GM20000 (cell line): ENCODE results near the gene KIF4A.
"Not testable (repeated sequence)": the region's sequence is repeated elsewhere in the genome, so short reads cannot be mapped to it uniquely, and the experiment has no call there.

ENCODE experiments used
- DNase-seq: peaks from one replicate; pipeline ENCODE4 v3.0.0; 2012; ENCODE audit warnings: low spot score
- TF ChIP-seq, protein P1 (sequence below): IDR thresholded peaks from 2 replicates; pipeline ENCODE4 v1.5.1; 2012; ENCODE audit warnings: mild to moderate bottlenecking, control low read depth; ENCODE audit errors: extremely low read depth, missing control alignments

Gene KIF4A

DNA sequence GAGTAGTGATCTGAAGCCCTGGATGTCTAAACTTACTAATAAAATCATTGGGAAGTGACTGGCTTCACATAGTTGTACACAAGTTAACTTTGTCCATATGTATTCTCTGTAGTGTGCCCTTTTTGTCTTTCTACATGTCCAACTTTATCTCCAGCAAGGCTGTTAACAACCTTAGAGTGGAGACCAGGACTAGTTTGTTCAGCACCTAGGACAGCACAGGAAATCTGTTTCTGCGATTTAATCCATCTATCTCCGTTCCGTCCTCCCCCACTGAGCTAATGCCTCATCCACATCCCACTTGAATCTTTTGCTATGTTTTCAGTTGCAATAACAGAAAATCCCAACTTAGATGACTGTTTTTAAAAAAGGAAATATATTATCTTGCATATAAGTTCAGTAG is 25.1 kb upstream of the KIF4A start:
- TF ChIP-seq, protein P1, sequence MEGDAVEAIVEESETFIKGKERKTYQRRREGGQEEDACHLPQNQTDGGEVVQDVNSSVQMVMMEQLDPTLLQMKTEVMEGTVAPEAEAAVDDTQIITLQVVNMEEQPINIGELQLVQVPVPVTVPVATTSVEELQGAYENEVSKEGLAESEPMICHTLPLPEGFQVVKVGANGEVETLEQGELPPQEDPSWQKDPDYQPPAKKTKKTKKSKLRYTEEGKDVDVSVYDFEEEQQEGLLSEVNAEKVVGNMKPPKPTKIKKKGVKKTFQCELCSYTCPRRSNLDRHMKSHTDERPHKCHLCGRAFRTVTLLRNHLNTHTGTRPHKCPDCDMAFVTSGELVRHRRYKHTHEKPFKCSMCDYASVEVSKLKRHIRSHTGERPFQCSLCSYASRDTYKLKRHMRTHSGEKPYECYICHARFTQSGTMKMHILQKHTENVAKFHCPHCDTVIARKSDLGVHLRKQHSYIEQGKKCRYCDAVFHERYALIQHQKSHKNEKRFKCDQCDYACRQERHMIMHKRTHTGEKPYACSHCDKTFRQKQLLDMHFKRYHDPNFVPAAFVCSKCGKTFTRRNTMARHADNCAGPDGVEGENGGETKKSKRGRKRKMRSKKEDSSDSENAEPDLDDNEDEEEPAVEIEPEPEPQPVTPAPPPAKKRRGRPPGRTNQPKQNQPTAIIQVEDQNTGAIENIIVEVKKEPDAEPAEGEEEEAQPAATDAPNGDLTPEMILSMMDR = no peak
- no peak for DNase-seq

DNA sequence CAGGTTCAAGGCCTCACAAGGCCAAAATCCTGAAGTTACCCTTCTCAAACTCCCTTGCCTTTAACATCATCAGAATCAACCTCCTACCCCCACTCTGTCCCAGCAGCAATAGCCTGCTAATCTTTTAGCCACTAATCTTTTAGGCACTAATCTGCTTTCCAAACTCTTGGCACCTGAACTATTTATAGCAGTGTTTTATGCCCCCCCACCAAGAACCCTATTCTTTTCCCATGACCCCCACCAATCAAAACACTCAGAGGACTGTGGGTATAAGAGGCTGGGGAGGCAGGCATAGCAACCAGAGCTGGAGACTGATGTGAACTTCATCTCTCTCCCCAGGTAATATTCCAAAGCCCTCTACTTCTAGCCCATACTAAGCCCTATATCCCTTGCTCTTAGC is 21.9 kb upstream of the KIF4A start, which contains the start of gene ARR3:
Gene ARR3, plus strand, starts transcription at position 301 of the 400 bp plus-strand sequence. CDS start 1,052 bp downstream, outside the sequence.
- DNase-seq = no peak
- TF ChIP-seq, protein P1 = no peak

DNA sequence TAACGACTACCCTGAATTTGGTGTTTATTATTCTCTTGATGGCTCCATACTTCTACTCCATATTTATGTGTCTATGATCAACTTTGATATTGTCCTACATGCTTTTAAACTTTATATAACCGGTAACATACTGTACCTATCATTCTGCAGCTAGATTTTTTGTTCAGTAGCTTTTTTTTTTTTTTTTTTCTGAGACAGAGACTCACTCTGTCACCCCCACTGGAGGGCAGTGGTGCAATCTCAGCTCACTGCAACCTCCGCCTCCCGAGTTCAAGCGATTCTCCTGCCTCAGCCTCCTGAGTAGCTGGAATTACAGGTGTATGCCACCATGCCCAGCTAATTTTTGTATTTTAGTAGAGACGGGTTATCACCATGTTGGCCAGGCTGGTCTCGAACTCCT is 15.9 kb upstream of the KIF4A start:
- DNase-seq = not testable (repeated sequence)

DNA sequence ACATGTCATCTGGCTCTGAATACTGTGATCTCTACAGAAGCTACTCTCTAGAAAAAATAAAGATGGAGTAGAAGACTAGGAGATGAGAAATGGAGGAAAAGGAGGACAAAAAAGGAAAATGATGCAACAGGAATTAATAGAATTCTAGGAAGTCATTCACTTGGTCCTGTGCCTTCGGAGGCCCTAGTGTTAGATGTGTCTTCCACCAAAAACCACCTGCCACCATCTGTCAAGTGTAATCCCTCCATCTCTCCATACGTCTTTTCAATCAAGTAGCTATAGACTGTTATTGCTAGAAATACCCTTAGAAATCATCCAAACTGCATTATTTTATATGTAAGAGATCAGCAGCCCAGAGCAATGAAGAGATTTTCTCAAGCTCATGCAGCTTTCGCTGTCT is 10.8 kb upstream of the KIF4A start:
- TF ChIP-seq, protein P1 = no peak
- no peak for DNase-seq

DNA sequence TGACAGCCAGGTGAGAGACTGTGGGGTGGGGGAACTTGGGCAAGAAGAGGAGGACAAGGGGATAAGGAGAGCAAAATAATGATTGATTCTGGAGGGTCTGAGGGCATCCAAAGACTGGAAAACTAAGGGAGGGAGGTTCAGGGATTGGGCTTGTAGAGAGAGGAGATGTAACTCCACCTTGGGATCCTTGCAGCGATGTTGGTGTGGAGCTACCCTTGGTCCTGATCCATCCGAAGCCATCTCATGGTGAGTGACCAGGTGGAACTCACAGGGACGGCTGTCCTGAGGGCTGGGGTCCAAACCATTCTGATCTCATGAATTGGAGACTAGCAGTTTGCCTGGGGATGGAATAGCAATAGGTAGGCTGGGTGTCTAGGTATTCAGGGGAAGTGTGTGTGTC is 9.3 kb upstream of the KIF4A start:
- DNase-seq = no peak
- TF ChIP-seq, protein P1 = no peak

DNA sequence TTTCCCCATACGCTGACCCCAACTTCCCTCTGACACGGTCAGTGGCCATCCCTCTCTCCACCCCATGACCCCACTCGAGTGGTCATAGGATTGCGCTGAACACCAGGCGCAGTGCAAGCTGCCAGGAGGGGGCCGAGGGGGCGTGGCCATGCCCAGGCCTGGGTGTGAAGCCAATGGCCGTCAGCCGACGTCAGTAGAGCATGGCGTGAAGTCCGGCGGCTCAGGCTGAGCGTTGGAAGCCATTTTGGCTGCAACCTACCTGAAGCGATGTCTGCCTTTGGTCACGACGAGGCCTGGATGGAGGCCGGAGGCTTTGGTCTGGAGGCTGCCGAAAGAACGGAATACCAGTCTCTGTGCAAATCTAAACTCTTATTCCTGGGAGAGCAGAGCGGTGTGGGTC is 8.0 kb upstream of the KIF4A start, which contains the start of gene RAB41:
Gene RAB41, plus strand, starts transcription at position 222 of the 400 bp plus-strand sequence. Its CDS starts 46 bp downstream, at position 268.
- no peak for DNase-seq
- TF ChIP-seq, protein P1 = no peak

DNA sequence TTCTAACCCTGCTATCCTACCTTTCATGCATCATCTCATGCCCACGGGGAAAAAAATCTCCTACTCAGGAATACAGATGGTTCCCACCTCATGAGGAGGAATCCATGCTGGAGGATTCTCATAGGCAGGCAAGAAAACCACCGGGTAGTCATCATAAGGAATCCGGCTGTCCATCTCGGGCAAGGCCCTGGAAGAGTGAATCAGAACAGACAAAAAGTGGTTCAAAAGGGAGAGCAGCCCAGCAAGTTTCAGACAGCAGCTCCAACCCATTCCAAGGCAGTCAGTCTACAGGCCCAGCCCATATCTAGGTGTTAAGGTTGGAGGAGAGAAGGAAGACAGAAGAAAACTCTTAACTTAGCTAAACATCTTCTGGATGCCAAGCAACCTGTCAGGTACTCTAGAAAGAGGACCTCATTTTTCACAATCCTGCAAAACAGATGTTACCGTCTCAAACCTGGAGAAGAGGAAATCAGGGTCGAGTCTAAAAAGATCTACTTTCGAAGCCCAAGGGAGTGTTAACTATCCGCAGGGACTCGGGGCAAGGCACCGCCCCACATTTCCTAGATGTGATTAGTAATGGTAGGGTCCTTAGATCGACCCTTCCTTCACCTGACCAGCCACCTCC is 624 bp upstream of the KIF4A start:
- DNase-seq = no peak
- TF ChIP-seq, protein P1 = no peak

DNA sequence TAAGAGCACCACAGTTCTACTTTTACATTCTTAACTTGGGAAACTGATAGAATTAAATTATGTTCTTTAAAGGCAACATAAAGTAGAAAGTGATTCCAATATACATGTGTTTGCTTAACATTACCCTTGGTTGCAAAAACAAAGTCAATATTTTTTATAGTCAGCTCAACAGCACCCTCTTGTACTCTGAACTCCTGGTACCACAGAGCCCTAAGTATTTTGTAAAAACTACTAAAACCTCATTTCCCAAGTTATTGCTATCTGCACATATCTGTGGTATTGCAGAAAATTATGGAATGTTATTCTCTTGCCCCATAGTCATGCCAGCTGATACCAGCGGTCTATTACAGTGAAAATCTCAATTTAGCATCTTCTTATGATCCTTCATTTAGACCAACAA is 2.9 kb downstream of the KIF4A start:
- no peak for DNase-seq
- TF ChIP-seq, protein P1 = no peak
